GM12878 (cell line): ENCODE data around the gene CALD1. TPM values are rescaled to one million over a fixed set of nuclear protein-coding genes. Genes with fewer than 3 reads are reported as not detected.

Experiments
- ATAC-seq: fragments of 200-7000 bp; cut with Tn5 transposase; 3 replicates; pipeline ENCODE4 v1.9.1; 2020; ENCODE audit warnings: mild to moderate bottlenecking, moderate library complexity
- BruUV-seq: library from RNA; stranded (reverse); fragments of 400-500 nt; replicated peaks from 2 replicates; lab custom pipeline; 2021; lab: Mats Ljungman, UMichigan
- CTCF ChIA-PET: fragments of 300-600 bp; sonication (Branson Sonifier 250); formaldehyde crosslinking; extraction: SDS; loops from one replicate; lab custom pipeline; 2021; ENCODE audit warnings: inconsistent platforms; lab: Yijun Ruan, JAX
- POLR2A ChIA-PET: fragments of 350-600 bp; formaldehyde crosslinking; extraction: SDS; loops from one replicate; lab custom pipeline; 2021; ENCODE audit warnings: inconsistent platforms; lab: Charles Lee
- RAD21 ChIA-PET: fragments of 300-600 bp; sonication (Branson Sonifier 250); formaldehyde crosslinking; loops from one replicate; lab custom pipeline; 2023; ENCODE audit warnings: antibody characterized with exemption; ENCODE audit not compliant: unreplicated experiment; lab: Charles Lee
- SMC1A ChIA-PET: fragments of 300-600 bp; sonication (Branson Sonifier 250); formaldehyde crosslinking; loops from one replicate; lab custom pipeline; 2023; ENCODE audit not compliant: unreplicated experiment, uncharacterized antibody; lab: Charles Lee
- DNase-seq: peaks from one replicate; pipeline ENCODE4 v3.0.0-alpha.2; 2011; ENCODE audit warnings: low read depth, low spot score
- FAIRE-seq: peaks from 3 replicates; lab custom pipeline; 2011; peaks lifted over from hg19 to GRCh38; lab: Jason Lieb, UNC
- H2AFZ ChIP-seq: 2 replicates; pipeline ENCODE4 v1.6.0; 2011; ENCODE audit warnings: low read depth, low read length, control low read depth; ENCODE audit not compliant: control insufficient read depth
- H3K27ac ChIP-seq: 2 replicates; pipeline ENCODE4 v1.5.1; 2011; ENCODE audit warnings: control low read depth; ENCODE audit not compliant: control insufficient read depth, insufficient read depth
- H3K27me3 ChIP-seq, 2 experiments: replicated peaks in 1 of 2; 2 replicates each; pipeline versions ENCODE4 v1.6.0 to v1.6.1; 2011; ENCODE audit warnings: low read length in 1 of 2; ENCODE audit not compliant: control insufficient read depth in 2 of 2, insufficient read depth in 2 of 2
- H3K36me3 ChIP-seq, 2 experiments: 2 replicates each; pipeline ENCODE4 v1.5.1; 2011; ENCODE audit warnings: low read length in 1 of 2; ENCODE audit not compliant: control insufficient read depth in 2 of 2, insufficient read depth in 2 of 2
- H3K4me1 ChIP-seq: 2 replicates; pipeline ENCODE4 v1.6.1; 2011; ENCODE audit warnings: mild to moderate bottlenecking, low read length, moderate library complexity, mixed read lengths; ENCODE audit not compliant: control insufficient read depth, insufficient read depth
- H3K4me2 ChIP-seq: 2 replicates; pipeline ENCODE4 v1.6.0; 2011; ENCODE audit warnings: control low read depth; ENCODE audit not compliant: control insufficient read depth, insufficient read depth
- H3K4me3 ChIP-seq: fragments of 200-600 bp; sonication (generic); 2 replicates; pipeline ENCODE4 v1.5.1; 2016
- H3K79me2 ChIP-seq: 2 replicates; pipeline ENCODE4 v1.6.0; 2011; ENCODE audit warnings: low read length; ENCODE audit not compliant: control insufficient read depth, insufficient read depth
- H3K9ac ChIP-seq: 2 replicates; pipeline ENCODE4 v1.8.0; 2011; ENCODE audit warnings: low read length, control low read depth, mixed read lengths; ENCODE audit not compliant: control insufficient read depth, insufficient read depth
- H3K9me3 ChIP-seq: replicated peaks from 3 replicates; pipeline ENCODE4 v1.5.1; 2011; ENCODE audit warnings: mild to moderate bottlenecking, low read length; ENCODE audit not compliant: control insufficient read depth, insufficient read depth
- H4K20me1 ChIP-seq: 2 replicates; pipeline ENCODE4 v1.6.0; 2011; ENCODE audit not compliant: control insufficient read depth, insufficient read depth
- CBFB ChIP-seq: IDR thresholded peaks from 2 replicates; pipeline ENCODE4 v1.6.1; 2016; ENCODE audit warnings: antibody characterized with exemption, low read depth
- CREB1 ChIP-seq: IDR thresholded peaks from 2 replicates; pipeline ENCODE4 v1.6.1; 2012; ENCODE audit warnings: low read depth, mild to moderate bottlenecking, inconsistent platforms
- FOS ChIP-seq: IDR thresholded peaks from 3 replicates; pipeline ENCODE4 v1.6.1; 2011; ENCODE audit warnings: borderline replicate concordance; ENCODE audit not compliant: insufficient read length; ENCODE audit errors: extremely low read depth
- HDAC6 ChIP-seq: fragments of 200-600 bp; sonication (generic); IDR thresholded peaks from one replicate; pipeline ENCODE4 v1.8.0; 2017; ENCODE audit warnings: antibody characterized with exemption; ENCODE audit not compliant: unreplicated experiment
- KLF5 ChIP-seq: fragments of 450-650 bp; IDR thresholded peaks from 2 replicates; pipeline ENCODE4 v1.6.1; 2014; ENCODE audit warnings: mild to moderate bottlenecking; ENCODE audit not compliant: partially characterized antibody
- PAX8 ChIP-seq: fragments of 450-650 bp; IDR thresholded peaks from 2 replicates; pipeline ENCODE4 v1.6.1; 2017; ENCODE audit warnings: mild to moderate bottlenecking, moderate library complexity
- RAD51 ChIP-seq: fragments of 450-650 bp; IDR thresholded peaks from 2 replicates; pipeline ENCODE4 v1.6.1; 2016; ENCODE audit warnings: moderate library complexity, mild to moderate bottlenecking, inconsistent platforms
- SMAD5 ChIP-seq: IDR thresholded peaks from 2 replicates; pipeline ENCODE4 v1.6.1; 2016; ENCODE audit warnings: antibody characterized with exemption, low read depth
- SP1 ChIP-seq: IDR thresholded peaks from one replicate; pipeline ENCODE4 v1.6.1; 2011; ENCODE audit warnings: low read depth, low read length
- SPI1 ChIP-seq: IDR thresholded peaks from 2 replicates; pipeline ENCODE4 v1.6.1; 2011; ENCODE audit warnings: low read depth, mild to moderate bottlenecking, low read length, moderate library complexity, borderline replicate concordance; ENCODE audit not compliant: insufficient read depth
- SUPT20H ChIP-seq: IDR thresholded peaks from 2 replicates; pipeline ENCODE4 v1.6.1; 2011; ENCODE audit warnings: low read depth, mild to moderate bottlenecking, low read length, moderate library complexity, borderline replicate concordance; ENCODE audit not compliant: control insufficient read depth
- TARDBP ChIP-seq: IDR thresholded peaks from 2 replicates; pipeline ENCODE4 v1.6.1; 2016; ENCODE audit warnings: borderline replicate concordance
- WRNIP1 ChIP-seq: IDR thresholded peaks from 2 replicates; pipeline ENCODE4 v1.6.1; 2011; ENCODE audit warnings: low read depth, low read length, improper control_type of control experiment, borderline replicate concordance
- WGBS: methylation state at CpG from one replicate; pipeline ENCODE4 v1.1.6; 2016; ENCODE audit warnings: low lambda C conversion rate; ENCODE audit not compliant: insufficient replicate concordance, insufficient coverage; ENCODE audit errors: missing lambda C conversion rate; 5-methylcytosine and 5-hydroxymethylcytosine counted together
- in situ Hi-C: fragments of 300-500 bp; cut with MboI; formaldehyde crosslinking; loops from 9 replicates; pipeline ENCODE4 v1.14.3; 2018; ENCODE audit warnings: mixed read lengths
- intact Hi-C: fragments of 100-400 bp; cut with micrococcal nuclease; formaldehyde crosslinking; loops from one replicate; pipeline ENCODE4 v1.14.2; 2022; ENCODE audit not compliant: unreplicated experiment
- polyA plus RNA-seq, 11 experiments: library from polyadenylated mRNA; depleted of rRNA in 4 of 11; unstranded in 6 of 11; stranded (reverse) in 5 of 11; fragments of >200 nt; fragmentation: Nextera tagmentation in 4 of 11; fragmentation: Illumina TruSeq in 1 of 11; extraction: Ambion mirVana in 4 of 11; extraction: Trizol in 1 of 11; gene quantifications; 1 replicate in 1 of 11; 2 replicates in 10 of 11; pipeline versions ENCODE4 v1.2.1 to v1.2.3, GENCODE V29; 2011 to 2016; ENCODE audit warnings: inconsistent platforms in 2 of 11, missing spikeins in 2 of 11, low read depth in 1 of 11
- total RNA-seq, 4 experiments: library from RNA; depleted of rRNA in 3 of 4; stranded (reverse); fragments of >200 nt in 3 of 4; fragmentation: Illumina TruSeq in 1 of 4; extraction: Trizol in 1 of 4; gene quantifications; 2 replicates each; pipeline versions ENCODE4 v1.2.1 to v1.2.3, GENCODE V29; 2013 to 2021
- TF ChIP-seq, protein P1 (sequence below): IDR thresholded peaks from 2 replicates; pipeline ENCODE4 v1.6.1; 2011; ENCODE audit warnings: borderline replicate concordance, low read depth, mild to moderate bottlenecking, moderate library complexity, low read length; ENCODE audit not compliant: insufficient read depth, poor library complexity, severe bottlenecking

The CALD1 gene
- total and polyA plus RNA-seq, 10 of the 15 experiments (the other 5 are each of a cell fraction or from before 2014, with no cell fraction given) = 0.03 to 1.3 (median 0.22) TPM

DNA sequence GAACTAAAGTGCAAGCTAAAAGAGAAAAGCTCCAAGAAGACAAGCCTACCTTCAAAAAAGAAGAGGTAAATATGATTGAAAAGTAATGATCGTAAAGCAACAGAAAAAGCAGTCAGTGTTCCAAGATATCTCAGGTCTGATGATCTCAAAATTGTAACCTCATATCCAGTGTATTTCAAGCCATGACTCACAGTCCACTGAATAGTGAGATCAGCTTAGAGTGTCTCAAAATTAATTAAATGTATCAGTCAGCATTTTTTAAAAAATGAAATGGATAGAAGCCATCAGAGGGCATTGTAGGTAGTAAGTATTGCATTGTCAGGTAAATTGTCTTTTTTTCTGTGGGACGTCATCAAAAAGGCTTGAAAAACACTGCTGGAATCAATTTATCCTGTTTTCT lies 156.3 kb downstream of the CALD1 start:
- Histone ChIP-seq H3K27me3 (no peaks in the 10 kb centered on the region), H3K4me2 (no peak overlapping the region), H3K27ac (no peak overlapping the region), H2AFZ (no peak overlapping the region), H3K9me3 (no peaks in the 10 kb centered on the region), H3K9ac (no peak overlapping the region), H3K4me1 (peaks cover 8% of the 10 kb centered on the region; the same call in 1 of the 2 replicates), H4K20me1 (no peaks in the 10 kb centered on the region), H3K36me3 (no peaks in the 10 kb centered on the region)
- no peak for ATAC-seq
- SMC1A ChIA-PET = interaction anchor here (0.7 to 3.9 kb wide), 7 partner anchors 8 to 301 kb away, joined by 3 to 35 read pairs (median 4); no protein-coding TSS in a partner anchor
- RAD21 ChIA-PET = interaction anchor here (2.0 to 2.5 kb wide), 2 partner anchors 24 to 303 kb away, joined by 5 read pairs; no protein-coding TSS in a partner anchor
- in situ Hi-C loops = no loop called here
- no TSS peak for BruUV-seq
- no peak for FAIRE-seq
- DNase-seq = no peak
- 95% methylated on average over 2 of the region's 2 CpGs for WGBS
- TF ChIP-seq SP1 = no peak
- no peak for TF ChIP-seq RAD51
- TF ChIP-seq CBFB = no peak
- no peak for TF ChIP-seq TARDBP
- no peak for TF ChIP-seq FOS
- no peak for TF ChIP-seq HDAC6
- TF ChIP-seq SUPT20H = no peak
- TF ChIP-seq KLF5 = no peak
- TF ChIP-seq PAX8 = no peak
- no peak for TF ChIP-seq CREB1
- TF ChIP-seq WRNIP1 = no peak
- TF ChIP-seq, protein P1, sequence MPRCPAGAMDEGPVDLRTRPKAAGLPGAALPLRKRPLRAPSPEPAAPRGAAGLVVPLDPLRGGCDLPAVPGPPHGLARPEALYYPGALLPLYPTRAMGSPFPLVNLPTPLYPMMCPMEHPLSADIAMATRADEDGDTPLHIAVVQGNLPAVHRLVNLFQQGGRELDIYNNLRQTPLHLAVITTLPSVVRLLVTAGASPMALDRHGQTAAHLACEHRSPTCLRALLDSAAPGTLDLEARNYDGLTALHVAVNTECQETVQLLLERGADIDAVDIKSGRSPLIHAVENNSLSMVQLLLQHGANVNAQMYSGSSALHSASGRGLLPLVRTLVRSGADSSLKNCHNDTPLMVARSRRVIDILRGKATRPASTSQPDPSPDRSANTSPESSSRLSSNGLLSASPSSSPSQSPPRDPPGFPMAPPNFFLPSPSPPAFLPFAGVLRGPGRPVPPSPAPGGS = no peak
- no peak for TF ChIP-seq SMAD5
- TF ChIP-seq SPI1 = no peak
- TF ChIP-seq, all 136 proteins: peak for 0
- ChIA-PET POLR2A (interaction anchor here (0.6 to 1.4 kb wide), 2 partner anchors 114 to 301 kb away, joined by 3 read pairs; no protein-coding TSS in a partner anchor), CTCF (interaction anchor here (1.2 to 3.7 kb wide), 2 partner anchors 7 to 185 kb away, joined by 3 to 16 read pairs; no protein-coding TSS in a partner anchor)
- intact Hi-C loops = no loop called here
- Histone ChIP-seq H3K4me3 (no peak overlapping the region), H3K79me2 (no peaks in the 10 kb centered on the region)
